ENCODE results near the gene YY1AP1.

GRCh38 chr1:155698382-155699038 is 9.9 kb upstream of the YY1AP1 start:
- TF ChIP-seq CTCF (IDR thresholded peaks at IDR 0.05; ENCODE audit: poor library complexity), result no peak
- TF ChIP-seq EZH2 (IDR thresholded peaks at IDR 0.05; ENCODE audit: borderline replicate concordance), result no peak
- TF ChIP-seq EZH2phosphoT487 (IDR thresholded peaks at IDR 0.05; ENCODE audit: low read depth, severe bottlenecking, unreplicated experiment), result no peak
